ENCODE measurements around the gene ARAP3.

DNA sequence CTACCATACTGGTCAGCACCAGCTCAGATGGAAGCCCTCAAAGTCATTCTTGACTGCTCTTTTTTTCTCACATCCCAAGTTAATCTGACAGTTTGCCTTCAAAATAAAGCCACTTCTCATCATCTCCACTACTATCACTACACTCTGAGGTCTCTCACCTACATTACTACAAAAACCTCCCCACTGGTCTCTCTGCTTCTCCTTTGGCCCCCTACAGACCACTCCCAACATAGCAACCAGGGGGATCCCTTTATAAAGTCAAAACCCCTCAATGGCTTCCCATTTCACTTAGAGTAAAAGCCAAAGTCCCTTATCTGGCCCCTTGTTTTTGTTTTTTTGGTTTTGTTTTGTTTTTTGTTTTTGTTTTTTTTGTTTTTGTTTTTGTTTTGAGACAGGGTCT lies 4.6 kb downstream of the ARAP3 start:
- TF ChIP-seq, protein P1, sequence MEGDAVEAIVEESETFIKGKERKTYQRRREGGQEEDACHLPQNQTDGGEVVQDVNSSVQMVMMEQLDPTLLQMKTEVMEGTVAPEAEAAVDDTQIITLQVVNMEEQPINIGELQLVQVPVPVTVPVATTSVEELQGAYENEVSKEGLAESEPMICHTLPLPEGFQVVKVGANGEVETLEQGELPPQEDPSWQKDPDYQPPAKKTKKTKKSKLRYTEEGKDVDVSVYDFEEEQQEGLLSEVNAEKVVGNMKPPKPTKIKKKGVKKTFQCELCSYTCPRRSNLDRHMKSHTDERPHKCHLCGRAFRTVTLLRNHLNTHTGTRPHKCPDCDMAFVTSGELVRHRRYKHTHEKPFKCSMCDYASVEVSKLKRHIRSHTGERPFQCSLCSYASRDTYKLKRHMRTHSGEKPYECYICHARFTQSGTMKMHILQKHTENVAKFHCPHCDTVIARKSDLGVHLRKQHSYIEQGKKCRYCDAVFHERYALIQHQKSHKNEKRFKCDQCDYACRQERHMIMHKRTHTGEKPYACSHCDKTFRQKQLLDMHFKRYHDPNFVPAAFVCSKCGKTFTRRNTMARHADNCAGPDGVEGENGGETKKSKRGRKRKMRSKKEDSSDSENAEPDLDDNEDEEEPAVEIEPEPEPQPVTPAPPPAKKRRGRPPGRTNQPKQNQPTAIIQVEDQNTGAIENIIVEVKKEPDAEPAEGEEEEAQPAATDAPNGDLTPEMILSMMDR (IDR thresholded peaks at IDR 0.05): no peak
- TF ChIP-seq POLR2A (IDR thresholded peaks at IDR 0.05) (no peak), POLR2AphosphoS5 (IDR thresholded peaks at IDR 0.05) (no peak)
